Lower lobe of right lung (tissue), 2 donors: Measurements from ENCODE around the gene CBY2. TPM values are rescaled to one million over a fixed set of nuclear protein-coding genes. Genes with fewer than 3 reads are reported as not detected.

Experiments used
- ATAC-seq, 2 donors: fragments of 200-7000 bp; cut with Tn5 transposase; one replicate each; pipeline ENCODE4 v1.9.1; 2020 to 2022; ENCODE audit warnings: mild to moderate bottlenecking in 2 of 2, moderate library complexity in 2 of 2
- DNase-seq: peaks from one replicate; pipeline ENCODE4 v3.0.0-alpha.2; 2020
- H3K27ac ChIP-seq: fragments of 200-600 bp; one replicate; pipeline ENCODE4 v1.8.0; 2022
- H3K27me3 ChIP-seq: fragments of 200-600 bp; one replicate; pipeline ENCODE4 v1.8.0; 2022; ENCODE audit warnings: low read depth
- H3K36me3 ChIP-seq: fragments of 200-600 bp; one replicate; pipeline ENCODE4 v1.8.0; 2022; ENCODE audit warnings: mild to moderate bottlenecking
- H3K4me1 ChIP-seq: fragments of 200-600 bp; one replicate; pipeline ENCODE4 v1.8.0; 2022
- H3K4me3 ChIP-seq: fragments of 200-600 bp; one replicate; pipeline ENCODE4 v1.8.0; 2022; ENCODE audit warnings: mild to moderate bottlenecking
- H3K9me3 ChIP-seq: fragments of 200-600 bp; one replicate; pipeline ENCODE4 v1.8.0; 2022
- intact Hi-C: fragments of 100-400 bp; cut with DNase I; formaldehyde crosslinking; loops from one replicate; pipeline ENCODE4 v1.11.0; 2022
- total RNA-seq: library from RNA; stranded (reverse); fragmentation: NEBNext Ultra II Directional; extraction: Animal tissue kit (Norgen Biotek cat#: 25700); gene quantifications from one replicate; pipeline ENCODE4 v1.2.1, GENCODE V29; 2021
- TF ChIP-seq, protein P1 (sequence below): fragments of 200-600 bp; IDR thresholded peaks from one replicate; pipeline ENCODE4 v1.8.0; 2022; ENCODE audit warnings: antibody characterized with exemption, mild to moderate bottlenecking
- donor health status: DM: no; HTN: yes; CAD: no; lungs with severe emphysema.

CBY2 gene
- total RNA-seq, 1 donor from 2014 or later = not detected

DNA sequence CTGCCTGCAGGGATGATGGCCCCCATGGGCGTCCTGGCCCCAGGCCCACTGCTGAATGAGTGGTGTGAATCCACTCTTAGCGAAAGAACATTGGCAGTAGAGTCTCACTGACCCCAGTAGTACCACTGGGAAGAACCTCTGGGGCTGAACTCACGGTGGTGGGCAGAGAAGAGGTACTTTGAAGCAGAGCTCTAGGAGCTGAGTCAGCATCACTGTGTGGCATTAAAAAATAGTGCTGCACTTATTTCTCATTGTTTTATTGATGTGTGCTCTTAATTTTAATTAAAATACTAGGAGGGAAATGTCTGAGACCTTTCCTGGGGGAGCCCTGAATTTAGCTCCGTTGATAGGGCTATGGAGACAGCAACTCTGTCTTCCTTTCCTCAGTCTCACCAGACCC is 61.3 kb downstream of the CBY2 start:
- Histone ChIP-seq H3K9me3 (peaks cover 2% of the 10 kb centered on the region), H3K36me3 (no peaks in the 10 kb centered on the region), H3K27ac (no peak overlapping the region), H3K4me1 (no peaks in the 10 kb centered on the region), H3K4me3 (no peak overlapping the region), H3K27me3 (no peaks in the 10 kb centered on the region)
- TF ChIP-seq, protein P1, sequence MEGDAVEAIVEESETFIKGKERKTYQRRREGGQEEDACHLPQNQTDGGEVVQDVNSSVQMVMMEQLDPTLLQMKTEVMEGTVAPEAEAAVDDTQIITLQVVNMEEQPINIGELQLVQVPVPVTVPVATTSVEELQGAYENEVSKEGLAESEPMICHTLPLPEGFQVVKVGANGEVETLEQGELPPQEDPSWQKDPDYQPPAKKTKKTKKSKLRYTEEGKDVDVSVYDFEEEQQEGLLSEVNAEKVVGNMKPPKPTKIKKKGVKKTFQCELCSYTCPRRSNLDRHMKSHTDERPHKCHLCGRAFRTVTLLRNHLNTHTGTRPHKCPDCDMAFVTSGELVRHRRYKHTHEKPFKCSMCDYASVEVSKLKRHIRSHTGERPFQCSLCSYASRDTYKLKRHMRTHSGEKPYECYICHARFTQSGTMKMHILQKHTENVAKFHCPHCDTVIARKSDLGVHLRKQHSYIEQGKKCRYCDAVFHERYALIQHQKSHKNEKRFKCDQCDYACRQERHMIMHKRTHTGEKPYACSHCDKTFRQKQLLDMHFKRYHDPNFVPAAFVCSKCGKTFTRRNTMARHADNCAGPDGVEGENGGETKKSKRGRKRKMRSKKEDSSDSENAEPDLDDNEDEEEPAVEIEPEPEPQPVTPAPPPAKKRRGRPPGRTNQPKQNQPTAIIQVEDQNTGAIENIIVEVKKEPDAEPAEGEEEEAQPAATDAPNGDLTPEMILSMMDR = no peak
- no peak for DNase-seq
- no peak for ATAC-seq
- intact Hi-C loops = no loop called here

Other genes starting within 250 kb of the CBY2 start
- 21.9 TPM for gene COG3, start 237.4 kb upstream of the CBY2 start, total RNA-seq
- gene ERICH6B, start 86.6 kb upstream of the CBY2 start, total RNA-seq = not detected
- gene SIAH3, start 149.4 kb downstream of the CBY2 start, total RNA-seq = 0.06 TPM